RWPE2 (cell line): Measurements from ENCODE around the gene RBP5.

Experiments used
- ATAC-seq: fragments of 200-7000 bp; cut with Tn5 transposase; 3 replicates; pipeline ENCODE4 v1.9.1; 2021; ENCODE audit warnings: low read depth
- DNase-seq: peaks from one replicate; pipeline ENCODE4 v3.0.0-alpha.2; 2020; ENCODE audit warnings: low spot score
- H3K27ac ChIP-seq: fragments of 450-650 bp; 2 replicates; pipeline ENCODE4 v1.5.1; 2017; ENCODE audit warnings: mild to moderate bottlenecking; ENCODE audit not compliant: poor library complexity, severe bottlenecking
- H3K27me3 ChIP-seq: fragments of 250-450 bp; sonication (Bioruptor Pico); 2 replicates; pipeline ENCODE4 v1.5.1; 2021; ENCODE audit warnings: mild to moderate bottlenecking, moderate library complexity; ENCODE audit not compliant: insufficient read depth, poor library complexity, severe bottlenecking
- H3K36me3 ChIP-seq: fragments of 250-450 bp; sonication (Bioruptor Pico); 2 replicates; pipeline ENCODE4 v1.5.1; 2020; ENCODE audit warnings: low read depth, mild to moderate bottlenecking, moderate library complexity
- H3K4me1 ChIP-seq: fragments of 250-450 bp; sonication (Bioruptor Pico); 2 replicates; pipeline ENCODE4 v1.5.1; 2021; ENCODE audit warnings: mild to moderate bottlenecking, moderate library complexity; ENCODE audit not compliant: insufficient read depth, poor library complexity, severe bottlenecking
- H3K4me3 ChIP-seq: fragments of 250-450 bp; sonication (Bioruptor Pico); 2 replicates; pipeline ENCODE4 v1.5.1; 2021; ENCODE audit warnings: mild to moderate bottlenecking, moderate library complexity; ENCODE audit not compliant: severe bottlenecking
- H3K9me3 ChIP-seq: fragments of 250-450 bp; sonication (Bioruptor Pico); 2 replicates; pipeline ENCODE4 v1.5.1; 2021; ENCODE audit warnings: mild to moderate bottlenecking, moderate library complexity; ENCODE audit not compliant: severe bottlenecking
- TF ChIP-seq, protein P1 (sequence below): fragments of 450-650 bp; IDR thresholded peaks from one replicate; pipeline ENCODE4 v1.5.1; 2017; ENCODE audit warnings: mild to moderate bottlenecking, moderate library complexity; ENCODE audit not compliant: poor library complexity, severe bottlenecking

RBP5 gene

DNA sequence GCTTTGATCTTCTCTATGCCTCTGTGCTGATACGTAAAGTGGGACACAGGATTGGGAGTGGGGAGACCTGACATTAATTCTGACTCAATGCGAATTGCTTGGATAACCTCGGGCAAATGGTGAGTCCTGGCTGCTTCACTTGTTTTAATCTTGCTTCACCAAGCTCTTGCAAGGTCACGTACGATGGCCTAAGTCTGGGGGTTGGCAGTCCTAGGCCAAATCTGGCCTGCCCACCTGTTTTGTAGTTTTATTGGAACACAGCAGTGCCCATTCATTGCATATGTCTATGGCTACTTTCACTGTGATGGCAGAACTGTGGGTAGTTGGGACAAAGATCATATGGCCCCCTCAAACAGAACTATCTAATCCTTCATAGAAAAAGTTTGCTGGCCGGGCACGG is 14.9 kb upstream of the RBP5 start:
- no peaks in the 10 kb centered on the region for H3K4me1 ChIP-seq
- ATAC-seq (no peak), DNase-seq (no peak)
- H3K4me3 ChIP-seq: no peak overlapping the region
- H3K36me3 ChIP-seq: no peaks in the 10 kb centered on the region
- H3K9me3 ChIP-seq: no peaks in the 10 kb centered on the region
- H3K27me3 ChIP-seq: no peaks in the 10 kb centered on the region
- TF ChIP-seq, protein P1, sequence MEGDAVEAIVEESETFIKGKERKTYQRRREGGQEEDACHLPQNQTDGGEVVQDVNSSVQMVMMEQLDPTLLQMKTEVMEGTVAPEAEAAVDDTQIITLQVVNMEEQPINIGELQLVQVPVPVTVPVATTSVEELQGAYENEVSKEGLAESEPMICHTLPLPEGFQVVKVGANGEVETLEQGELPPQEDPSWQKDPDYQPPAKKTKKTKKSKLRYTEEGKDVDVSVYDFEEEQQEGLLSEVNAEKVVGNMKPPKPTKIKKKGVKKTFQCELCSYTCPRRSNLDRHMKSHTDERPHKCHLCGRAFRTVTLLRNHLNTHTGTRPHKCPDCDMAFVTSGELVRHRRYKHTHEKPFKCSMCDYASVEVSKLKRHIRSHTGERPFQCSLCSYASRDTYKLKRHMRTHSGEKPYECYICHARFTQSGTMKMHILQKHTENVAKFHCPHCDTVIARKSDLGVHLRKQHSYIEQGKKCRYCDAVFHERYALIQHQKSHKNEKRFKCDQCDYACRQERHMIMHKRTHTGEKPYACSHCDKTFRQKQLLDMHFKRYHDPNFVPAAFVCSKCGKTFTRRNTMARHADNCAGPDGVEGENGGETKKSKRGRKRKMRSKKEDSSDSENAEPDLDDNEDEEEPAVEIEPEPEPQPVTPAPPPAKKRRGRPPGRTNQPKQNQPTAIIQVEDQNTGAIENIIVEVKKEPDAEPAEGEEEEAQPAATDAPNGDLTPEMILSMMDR: no peak
- H3K27ac ChIP-seq: no peak overlapping the region

DNA sequence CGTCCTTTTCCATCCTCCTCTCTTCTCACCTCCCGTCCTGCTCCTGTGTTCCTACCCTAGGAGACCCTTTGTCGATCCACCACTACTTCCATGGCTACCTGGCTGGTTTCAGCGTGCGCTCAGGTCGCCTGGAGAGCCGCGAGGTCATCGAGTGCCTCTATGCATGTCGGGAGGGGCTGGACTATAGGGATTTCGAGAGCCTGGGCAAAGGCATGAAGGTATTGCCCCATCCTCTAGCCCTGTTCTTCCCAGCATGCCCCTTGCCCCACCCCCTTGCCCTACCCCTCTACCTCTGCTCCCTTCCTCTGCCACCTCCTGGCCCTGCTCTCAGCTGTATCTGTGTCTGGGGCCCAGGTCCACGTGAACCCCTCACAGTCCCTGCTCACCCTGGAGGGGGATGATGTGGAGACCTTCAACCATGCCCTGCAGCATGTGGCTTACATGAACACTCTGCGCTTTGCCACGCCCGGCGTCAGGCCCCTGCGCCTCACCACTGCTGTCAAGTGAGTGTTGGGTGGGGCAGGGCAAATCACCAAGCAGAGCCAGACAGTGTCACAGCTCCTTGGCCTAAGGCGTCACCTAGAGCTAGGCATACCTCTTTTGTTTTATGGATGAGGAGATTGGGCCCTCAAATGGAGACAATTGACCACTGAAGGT is 14.2 kb upstream of the RBP5 start:
- H3K27ac ChIP-seq: no peak overlapping the region
- H3K4me1 ChIP-seq: no peaks in the 10 kb centered on the region
- no peak overlapping the region for H3K4me3 ChIP-seq
- H3K36me3 ChIP-seq: no peaks in the 10 kb centered on the region
- H3K27me3 ChIP-seq: no peaks in the 10 kb centered on the region
- no peaks in the 10 kb centered on the region for H3K9me3 ChIP-seq
- ATAC-seq (no peak), DNase-seq (no peak)
- TF ChIP-seq, protein P1: no peak

DNA sequence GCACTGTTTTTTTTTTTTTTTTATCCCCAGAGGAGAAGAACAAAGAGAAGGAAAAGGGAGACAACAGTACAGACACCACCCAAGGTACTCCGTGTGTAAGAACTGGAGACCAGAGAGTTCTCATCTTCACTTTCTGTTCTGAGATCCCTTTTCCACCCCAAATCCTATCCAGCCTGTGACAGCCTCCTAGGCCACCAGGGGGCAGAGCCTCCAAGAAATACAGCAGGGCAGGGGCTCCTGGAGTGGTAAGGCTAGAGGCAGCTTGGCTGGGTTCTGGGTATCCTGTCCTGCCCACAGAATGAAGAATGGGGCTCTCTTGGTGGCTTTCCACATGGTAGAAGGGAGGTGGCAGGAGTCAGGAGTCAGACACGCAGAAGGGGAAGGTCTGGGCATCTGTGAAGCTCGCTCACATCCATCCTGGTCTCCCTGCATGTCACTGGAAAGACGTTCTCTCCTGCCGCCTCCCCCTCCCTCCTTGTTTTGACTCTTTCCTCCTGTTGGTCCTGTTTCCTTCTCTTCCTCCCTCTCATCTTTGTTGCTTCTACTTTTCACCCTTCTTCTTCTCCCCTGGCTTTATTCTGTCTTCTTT is 13.5 kb upstream of the RBP5 start:
- TF ChIP-seq, protein P1: peak; percentile 34
- DNase-seq: no peak

DNA sequence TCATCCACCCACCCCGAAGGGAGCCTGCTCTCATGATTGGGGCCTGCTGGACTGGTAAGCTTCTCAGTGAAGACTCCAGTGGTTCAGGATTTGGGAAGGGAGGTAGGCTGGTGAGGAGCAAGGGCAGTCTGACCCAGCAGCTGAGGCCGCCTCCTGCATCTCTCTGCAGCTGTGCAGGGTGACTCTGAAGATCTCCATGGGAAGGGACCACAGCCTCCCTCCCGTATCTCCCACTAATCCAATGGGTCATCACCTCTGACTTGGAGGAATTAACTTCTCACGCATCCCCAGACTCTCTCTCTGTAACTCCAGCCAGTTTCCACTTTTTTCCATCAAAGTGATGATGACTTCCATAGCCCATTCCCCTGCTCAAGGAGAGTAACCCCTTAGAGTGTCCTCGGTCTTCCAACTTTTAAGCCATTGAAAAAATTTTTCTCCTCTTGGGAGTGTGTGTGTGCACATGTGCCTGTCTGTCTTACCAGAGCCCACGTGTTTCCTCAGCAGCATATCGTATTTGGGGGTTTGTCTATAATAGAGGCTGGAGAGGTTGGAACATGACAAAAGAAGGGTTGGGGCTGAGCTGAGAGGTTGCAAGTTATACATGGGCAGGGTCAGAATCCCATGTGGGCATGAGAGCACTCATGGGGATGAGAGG is 12.8 kb upstream of the RBP5 start:
- Histone ChIP-seq H3K27me3 (no peaks in the 10 kb centered on the region), H3K27ac (no peak overlapping the region), H3K36me3 (no peaks in the 10 kb centered on the region), H3K4me1 (no peaks in the 10 kb centered on the region), H3K9me3 (no peaks in the 10 kb centered on the region), H3K4me3 (no peak overlapping the region)
- TF ChIP-seq, protein P1: no peak
- DNase-seq (no peak), ATAC-seq (no peak)

More for the DNA sequence above, 13.5 kb upstream of the RBP5 start:
- Histone ChIP-seq H3K4me1 (no peaks in the 10 kb centered on the region), H3K36me3 (no peaks in the 10 kb centered on the region), H3K4me3 (no peak overlapping the region), H3K9me3 (no peaks in the 10 kb centered on the region), H3K27ac (no peak overlapping the region), H3K27me3 (no peaks in the 10 kb centered on the region)
- peak; percentile 40; the same call in 1 of the 3 replicates for ATAC-seq
